GM23338 (cell line): ENCODE measurements around the gene COA4.

Experiments used
- CREB1 ChIP-seq: fragments of 250-450 bp; sonication (Bioruptor Pico); IDR thresholded peaks from 2 replicates; pipeline ENCODE4 v1.5.0; 2020; ENCODE audit warnings: low read depth, mild to moderate bottlenecking, moderate library complexity
- CTCF ChIP-seq, 2 experiments: fragments of 200-600 bp in 1 of 2; sonication (generic) in 1 of 2; conservative IDR thresholded peaks; 2 replicates each; pipeline versions ENCODE4 v1.5.1 to v1.6.1; 2016 to 2017; ENCODE audit warnings: antibody characterized with exemption in 2 of 2, low read depth in 2 of 2, mild to moderate bottlenecking in 2 of 2, moderate library complexity in 1 of 2
- EZH2 ChIP-seq: fragments of 200-600 bp; sonication (generic); IDR thresholded peaks from one replicate; pipeline ENCODE4 v1.8.0; 2017; ENCODE audit warnings: antibody characterized with exemption, mild to moderate bottlenecking, low read depth; ENCODE audit not compliant: unreplicated experiment
- EZH2phosphoT487 ChIP-seq: fragments of 200-600 bp; sonication (generic); IDR thresholded peaks from one replicate; pipeline ENCODE4 v1.8.1; 2018; ENCODE audit warnings: antibody characterized with exemption; ENCODE audit not compliant: unreplicated experiment
- POLR2AphosphoS5 ChIP-seq: IDR thresholded peaks from 2 replicates; pipeline ENCODE4 v1.6.1; 2016; ENCODE audit warnings: antibody characterized with exemption, low read depth
- REST ChIP-seq: IDR thresholded peaks from one replicate; pipeline ENCODE4 v1.6.1; 2018; ENCODE audit warnings: antibody characterized with exemption; ENCODE audit not compliant: unreplicated experiment

DNA sequence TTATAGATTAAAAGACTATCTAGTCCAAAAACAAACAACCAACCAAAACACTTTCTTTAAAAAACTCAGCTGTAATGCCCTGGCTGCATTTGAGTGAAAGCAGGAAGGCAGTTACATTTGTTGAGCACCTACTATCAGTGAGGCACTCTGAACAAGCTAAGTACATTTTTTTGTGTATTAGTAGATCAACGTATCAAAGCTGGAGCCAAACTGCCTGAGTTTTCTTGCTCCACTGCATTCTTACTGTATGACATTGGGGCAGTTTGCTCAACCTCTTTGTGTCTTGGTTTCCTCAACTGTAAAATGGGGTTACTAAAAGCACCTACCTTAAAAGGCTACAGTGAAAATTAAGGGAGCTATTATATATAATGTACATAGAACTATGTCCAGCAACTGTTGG, 22.0 kb downstream of the COA4 start:
- TF ChIP-seq CTCF (conservative IDR thresholded peaks at IDR 0.05; ENCODE audit: low read depth in 2 of 2): no peak
- no peak for TF ChIP-seq EZH2
- no peak for TF ChIP-seq CREB1 (CRISPR knock-in tag)
- TF ChIP-seq EZH2phosphoT487: no peak
- TF ChIP-seq POLR2AphosphoS5: no peak
- no peak for TF ChIP-seq REST
